ENCODE measurements around the gene WDFY2.

DNA sequence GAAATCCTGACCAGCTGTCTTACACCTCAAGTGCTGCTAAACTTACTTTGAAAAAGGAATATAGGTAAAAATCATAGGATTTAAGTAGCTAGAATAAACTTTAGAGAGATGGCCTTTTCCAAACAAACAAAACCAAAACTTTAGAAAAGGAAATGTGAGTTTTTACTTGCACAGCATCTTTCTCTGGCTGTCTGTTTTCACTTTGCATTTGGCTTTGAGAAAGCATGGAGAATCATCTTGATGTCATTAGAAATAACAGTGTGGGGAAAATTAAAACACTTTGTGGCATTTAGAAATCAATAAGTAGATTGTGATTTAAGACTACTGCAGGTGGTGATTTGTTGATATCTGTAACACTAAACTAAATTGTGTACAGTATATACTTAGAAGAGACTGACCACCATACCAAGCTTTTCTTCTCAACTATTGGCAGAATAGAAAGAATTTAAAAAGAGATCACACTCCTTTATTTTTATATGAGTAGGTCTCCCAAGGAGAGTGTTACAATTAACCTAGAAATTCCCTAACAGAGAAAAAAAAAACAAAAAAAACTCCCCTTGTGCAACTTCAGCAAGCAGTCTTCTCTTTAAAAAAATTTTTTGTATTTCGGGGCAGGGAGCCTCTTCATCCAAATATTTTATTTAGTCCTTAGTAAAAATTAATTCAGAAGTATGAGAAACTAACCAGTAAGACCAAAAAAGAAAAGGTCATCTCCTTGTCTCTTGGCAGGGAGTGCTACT is 6.1 kb downstream of the WDFY2 start:
- TF ChIP-seq EZH2phosphoT487 (IDR thresholded peaks at IDR 0.05; ENCODE audit: insufficient read depth, low read depth) (no peak), EZH2 (IDR thresholded peaks at IDR 0.05; ENCODE audit: insufficient read depth, poor library complexity, severe bottlenecking) (no peak)

Data from GM23248 (cell line).